Caco-2 (cell line): ENCODE results near the gene USH2A. TPM values are rescaled to one million over a fixed set of nuclear protein-coding genes. Genes with fewer than 3 reads are reported as not detected.

Experiments
- BruUV-seq: library from RNA; stranded (reverse); fragments of 400-500 nt; replicated peaks from 2 replicates; lab custom pipeline; 2021; lab: Mats Ljungman, UMichigan
- CTCF ChIA-PET: fragments of 300-600 bp; sonication (Branson Sonifier 250); formaldehyde crosslinking; loops from one replicate; lab custom pipeline; 2022; ENCODE audit warnings: antibody characterized with exemption; lab: Charles Lee
- POLR2A ChIA-PET: fragments of 300-600 bp; sonication (Branson Sonifier 250); formaldehyde crosslinking; loops from one replicate; lab custom pipeline; 2022; ENCODE audit warnings: antibody characterized with exemption; lab: Charles Lee
- DNase-seq, 2 experiments: peaks; one replicate each; pipeline versions ENCODE4 v3.0.0 to v3.0.0-alpha.2; 2020 to 2022
- H3K27me3 ChIP-seq: replicated peaks from 2 replicates; pipeline ENCODE4 v1.6.0; 2011; ENCODE audit warnings: low read length; ENCODE audit not compliant: control insufficient read depth, insufficient read depth
- H3K36me3 ChIP-seq: 2 replicates; pipeline ENCODE4 v1.5.1; 2011; ENCODE audit warnings: low read length; ENCODE audit not compliant: control insufficient read depth, insufficient read depth
- H3K4me1 ChIP-seq: fragments of 250-450 bp; sonication (Bioruptor Pico); 2 replicates; pipeline ENCODE4 v1.5.1; 2020; ENCODE audit warnings: mild to moderate bottlenecking
- H3K4me3 ChIP-seq: 2 replicates; pipeline ENCODE4 v1.5.1; 2011; ENCODE audit warnings: low read depth, mild to moderate bottlenecking, control low read depth, low read length
- H3K9me3 ChIP-seq: fragments of 250-450 bp; sonication (Bioruptor Pico); 2 replicates; pipeline ENCODE4 v1.5.1; 2020; ENCODE audit warnings: mild to moderate bottlenecking, moderate library complexity
- H3K27ac Mint-ChIP-seq: one replicate; pipeline ENCODE4 v1.8.0; 2022; ENCODE audit warnings: mixed read lengths; ENCODE audit not compliant: unreplicated experiment
- H3K27me3 Mint-ChIP-seq: one replicate; pipeline ENCODE4 v1.8.0; 2022; ENCODE audit warnings: mixed read lengths; ENCODE audit not compliant: insufficient read depth, unreplicated experiment
- H3K36me3 Mint-ChIP-seq: one replicate; pipeline ENCODE4 v1.8.0; 2022; ENCODE audit warnings: mild to moderate bottlenecking, mixed read lengths; ENCODE audit not compliant: insufficient read depth, unreplicated experiment
- H3K4me1 Mint-ChIP-seq: one replicate; pipeline ENCODE4 v1.8.0; 2022; ENCODE audit warnings: low read depth, mixed read lengths; ENCODE audit not compliant: unreplicated experiment
- H3K4me3 Mint-ChIP-seq: one replicate; pipeline ENCODE4 v1.8.0; 2022; ENCODE audit warnings: mild to moderate bottlenecking, moderate library complexity, mixed read lengths; ENCODE audit not compliant: unreplicated experiment
- H3K9me3 Mint-ChIP-seq: one replicate; pipeline ENCODE4 v1.8.0; 2022; ENCODE audit warnings: mixed read lengths; ENCODE audit not compliant: unreplicated experiment
- intact Hi-C: fragments of 100-400 bp; cut with micrococcal nuclease; formaldehyde crosslinking; loops from one replicate; pipeline ENCODE4 v1.10.0; 2022; ENCODE audit not compliant: unreplicated experiment
- total RNA-seq: library from RNA; stranded (reverse); gene quantifications from 2 replicates; pipeline ENCODE4 v1.2.3, GENCODE V29; 2022
- TF ChIP-seq, protein P1 (sequence below), 2 experiments: fragments of 200-600 bp in 1 of 2; IDR thresholded peaks; 1 replicate in 1 of 2; 2 replicates in 1 of 2; pipeline versions ENCODE4 v1.5.1 to v1.8.0; 2011 to 2022; ENCODE audit warnings: antibody characterized with exemption in 1 of 2, control low read depth in 1 of 2, inconsistent platforms in 1 of 2, low read depth in 1 of 2, low read length in 1 of 2, mild to moderate bottlenecking in 1 of 2, moderate library complexity in 1 of 2; ENCODE audit not compliant: insufficient read depth in 1 of 2, severe bottlenecking in 1 of 2, unreplicated experiment in 1 of 2

The USH2A gene
- total RNA-seq, 1 experiment from 2014 or later = 0.11 TPM

DNA sequence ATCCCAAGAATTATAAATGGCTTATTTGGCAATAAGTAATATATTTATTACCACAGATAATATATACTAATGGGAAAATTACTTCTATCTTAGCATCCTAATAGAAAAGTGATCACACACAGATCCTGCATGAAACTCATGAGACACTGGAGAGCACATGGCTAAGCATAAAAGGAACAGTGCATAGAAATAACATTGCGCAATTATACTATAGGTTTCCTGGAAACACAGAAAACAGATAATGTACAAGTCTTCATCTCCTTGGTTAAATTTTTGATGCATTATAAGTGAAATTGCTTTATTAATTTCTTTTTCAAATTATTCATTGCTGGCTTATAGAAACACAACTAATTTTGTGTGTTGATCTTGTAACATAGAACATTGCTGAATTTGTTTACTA, 210.4 kb downstream of the USH2A start:
- no peak for DNase-seq
- Histone ChIP-seq H3K36me3 (no peaks in the 10 kb centered on the region), H3K4me3 (no peak overlapping the region), H3K27me3 (no peaks in the 10 kb centered on the region), H3K4me1 (no peaks in the 10 kb centered on the region), H3K9me3 (no peaks in the 10 kb centered on the region)
- ChIA-PET CTCF (no interaction called here), POLR2A (no interaction called here)
- no peaks in the 10 kb centered on the region for H3K4me1 Mint-ChIP-seq
- H3K9me3 Mint-ChIP-seq = no peaks in the 10 kb centered on the region
- intact Hi-C loops = no loop called here
- no peaks in the 10 kb centered on the region for H3K36me3 Mint-ChIP-seq
- H3K27ac Mint-ChIP-seq = no peak overlapping the region
- TF ChIP-seq, protein P1, sequence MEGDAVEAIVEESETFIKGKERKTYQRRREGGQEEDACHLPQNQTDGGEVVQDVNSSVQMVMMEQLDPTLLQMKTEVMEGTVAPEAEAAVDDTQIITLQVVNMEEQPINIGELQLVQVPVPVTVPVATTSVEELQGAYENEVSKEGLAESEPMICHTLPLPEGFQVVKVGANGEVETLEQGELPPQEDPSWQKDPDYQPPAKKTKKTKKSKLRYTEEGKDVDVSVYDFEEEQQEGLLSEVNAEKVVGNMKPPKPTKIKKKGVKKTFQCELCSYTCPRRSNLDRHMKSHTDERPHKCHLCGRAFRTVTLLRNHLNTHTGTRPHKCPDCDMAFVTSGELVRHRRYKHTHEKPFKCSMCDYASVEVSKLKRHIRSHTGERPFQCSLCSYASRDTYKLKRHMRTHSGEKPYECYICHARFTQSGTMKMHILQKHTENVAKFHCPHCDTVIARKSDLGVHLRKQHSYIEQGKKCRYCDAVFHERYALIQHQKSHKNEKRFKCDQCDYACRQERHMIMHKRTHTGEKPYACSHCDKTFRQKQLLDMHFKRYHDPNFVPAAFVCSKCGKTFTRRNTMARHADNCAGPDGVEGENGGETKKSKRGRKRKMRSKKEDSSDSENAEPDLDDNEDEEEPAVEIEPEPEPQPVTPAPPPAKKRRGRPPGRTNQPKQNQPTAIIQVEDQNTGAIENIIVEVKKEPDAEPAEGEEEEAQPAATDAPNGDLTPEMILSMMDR (IDR thresholded peaks at IDR 0.05; ENCODE audit: insufficient read depth in 1 of 2, low read depth in 1 of 2, low read length in 1 of 2, severe bottlenecking in 1 of 2, unreplicated experiment in 1 of 2) = no peak
- no peaks in the 10 kb centered on the region for H3K27me3 Mint-ChIP-seq
- no peak overlapping the region for H3K4me3 Mint-ChIP-seq
- no TSS peak for BruUV-seq

DNA sequence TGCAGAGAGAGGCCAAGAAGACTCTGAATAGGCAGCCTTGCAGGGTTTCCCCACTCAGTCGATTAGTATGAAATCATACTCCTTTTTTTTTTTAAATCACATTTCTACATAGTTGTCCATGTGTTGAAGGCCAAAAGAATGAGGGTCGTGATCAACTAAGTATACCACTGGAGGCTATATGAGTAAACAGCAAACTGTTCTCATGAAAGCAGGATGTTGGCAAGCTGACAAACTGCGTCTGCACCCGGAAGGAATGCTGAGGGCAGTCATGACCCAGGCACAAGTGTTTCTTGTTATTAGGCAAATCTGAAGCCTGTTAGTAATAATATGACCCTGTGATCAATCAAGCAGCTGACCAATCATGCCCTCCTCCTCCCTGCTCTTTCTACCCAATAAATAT, 213.2 kb downstream of the USH2A start:
- CTCF ChIA-PET = no interaction called here
- H3K27me3 ChIP-seq = no peaks in the 10 kb centered on the region

DNA sequence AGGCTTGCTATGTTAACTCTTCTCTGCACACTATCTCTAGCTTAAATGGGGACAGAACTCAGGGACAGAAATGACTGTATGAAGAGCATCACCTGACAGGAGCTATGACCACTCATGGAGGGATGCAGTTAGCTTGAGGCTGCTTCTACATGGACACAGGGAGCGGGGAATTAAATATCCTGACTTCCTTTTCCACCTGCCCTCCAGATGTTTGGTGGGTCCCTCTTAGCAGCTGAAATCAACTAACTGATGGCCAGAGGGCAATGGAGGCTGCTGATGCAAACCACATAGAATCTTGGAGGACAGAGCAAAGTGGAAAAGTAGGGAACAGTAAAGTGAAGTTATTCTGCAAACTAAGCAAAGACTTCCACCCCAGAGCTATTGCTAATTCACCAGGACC, 214.1 kb downstream of the USH2A start:
- Histone ChIP-seq H3K4me1 (peaks cover 8% of the 10 kb centered on the region; the same call in 1 of the 2 replicates), H3K36me3 (no peaks in the 10 kb centered on the region), H3K27me3 (no peaks in the 10 kb centered on the region), H3K4me3 (no peak overlapping the region), H3K9me3 (no peaks in the 10 kb centered on the region; the same call in 1 of the 2 replicates)
- ChIA-PET CTCF (interaction anchor here (1.0 kb wide), 1 partner anchor 12 kb away, joined by 3 read pairs; no protein-coding TSS in a partner anchor), POLR2A (no interaction called here)
- H3K36me3 Mint-ChIP-seq = no peaks in the 10 kb centered on the region
- H3K27ac Mint-ChIP-seq = no peak overlapping the region
- H3K9me3 Mint-ChIP-seq = no peaks in the 10 kb centered on the region
- H3K27me3 Mint-ChIP-seq = no peaks in the 10 kb centered on the region
- no peak overlapping the region for H3K4me3 Mint-ChIP-seq
- intact Hi-C loops = loop anchor here (5.0 kb wide), 1 partner anchor 177 kb away; no protein-coding TSS in a partner anchor
- peaks cover 6% of the 10 kb centered on the region for H3K4me1 Mint-ChIP-seq
- BruUV-seq = no TSS peak
- TF ChIP-seq, protein P1 (IDR thresholded peaks at IDR 0.05; ENCODE audit: insufficient read depth in 1 of 2, low read depth in 1 of 2, low read length in 1 of 2, severe bottlenecking in 1 of 2, unreplicated experiment in 1 of 2) = no peak
- DNase-seq = no peak

More for the DNA sequence above, 213.2 kb downstream of the USH2A start:
- intact Hi-C loops = no loop called here
- Histone ChIP-seq H3K9me3 (no peaks in the 10 kb centered on the region; the same call in 1 of the 2 replicates), H3K36me3 (no peaks in the 10 kb centered on the region), H3K4me1 (peaks cover 8% of the 10 kb centered on the region; the same call in 1 of the 2 replicates), H3K4me3 (no peak overlapping the region)
- H3K4me3 Mint-ChIP-seq = no peak overlapping the region
- H3K4me1 Mint-ChIP-seq = peaks cover 6% of the 10 kb centered on the region
- no peaks in the 10 kb centered on the region for H3K36me3 Mint-ChIP-seq
- no peaks in the 10 kb centered on the region for H3K27me3 Mint-ChIP-seq
- H3K9me3 Mint-ChIP-seq = no peaks in the 10 kb centered on the region
- TF ChIP-seq, protein P1 (IDR thresholded peaks at IDR 0.05; ENCODE audit: insufficient read depth in 1 of 2, low read depth in 1 of 2, low read length in 1 of 2, severe bottlenecking in 1 of 2, unreplicated experiment in 1 of 2) = no peak
- no TSS peak for BruUV-seq
- no peak for DNase-seq
- POLR2A ChIA-PET = no interaction called here
- H3K27ac Mint-ChIP-seq = no peak overlapping the region
